NCI-H187 (cell line): ENCODE measurements around the gene RNF44.
A peak's percentile ranks its signal among the peaks of the same experiment; 100 is the strongest.
"Not testable (repeated sequence)": the region's sequence is repeated elsewhere in the genome, so short reads cannot be mapped to it uniquely, and the experiment has no call there.

Experiments used
- DNase-seq, 2 experiments: peaks; one replicate each; lab custom pipeline; 2025; lab: John Stamatoyannopoulos, UW

Gene RNF44

DNA sequence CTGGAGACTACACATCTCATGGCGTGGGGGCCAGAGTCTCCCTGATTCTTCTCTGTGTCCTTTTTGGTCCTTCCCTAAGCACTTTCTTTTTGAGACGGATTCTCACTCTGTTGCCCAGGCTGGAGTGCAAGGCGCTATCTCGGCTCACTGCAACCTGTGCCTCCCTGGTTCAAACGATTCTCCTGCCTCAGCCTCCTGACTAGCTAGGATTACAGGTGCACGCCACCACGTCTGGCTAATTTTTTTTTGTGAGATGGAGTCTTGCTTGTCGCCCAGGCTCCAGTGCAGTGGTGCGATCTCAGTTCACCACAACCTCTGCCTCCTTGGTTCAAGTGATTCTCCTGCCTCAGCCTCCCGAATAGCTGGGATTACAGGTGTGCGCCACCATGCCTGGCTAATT lies 13.7 kb upstream of the RNF44 start:
- not testable (repeated sequence) for DNase-seq

DNA sequence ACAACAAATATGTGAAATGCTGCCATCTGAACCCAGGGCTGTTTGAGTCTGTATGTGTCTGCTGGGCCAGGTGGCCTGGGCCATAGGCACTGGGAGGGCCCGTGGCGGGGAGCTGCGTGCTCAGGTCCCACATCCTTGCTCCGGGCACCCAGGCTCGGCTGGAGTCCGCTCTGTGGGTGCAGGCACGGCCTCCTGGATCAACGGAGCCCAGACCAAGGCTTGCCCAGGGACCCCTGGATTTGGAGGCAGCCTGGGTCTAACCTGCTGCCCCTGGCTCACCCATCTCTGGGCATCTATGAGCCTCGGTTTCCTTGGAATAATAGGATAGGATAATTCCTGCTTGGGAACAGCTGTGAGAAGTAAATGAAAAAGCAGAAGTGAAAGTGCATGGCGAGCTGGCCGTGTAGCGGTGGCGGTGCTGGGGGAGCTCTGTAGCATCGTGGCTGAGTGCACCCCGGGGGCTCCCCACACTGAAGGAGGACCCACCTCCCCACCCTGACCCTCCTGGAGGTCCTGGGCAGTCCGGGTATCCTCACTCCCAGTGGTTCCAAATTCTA lies 13.2 kb upstream of the RNF44 start:
- DNase-seq: no peak

DNA sequence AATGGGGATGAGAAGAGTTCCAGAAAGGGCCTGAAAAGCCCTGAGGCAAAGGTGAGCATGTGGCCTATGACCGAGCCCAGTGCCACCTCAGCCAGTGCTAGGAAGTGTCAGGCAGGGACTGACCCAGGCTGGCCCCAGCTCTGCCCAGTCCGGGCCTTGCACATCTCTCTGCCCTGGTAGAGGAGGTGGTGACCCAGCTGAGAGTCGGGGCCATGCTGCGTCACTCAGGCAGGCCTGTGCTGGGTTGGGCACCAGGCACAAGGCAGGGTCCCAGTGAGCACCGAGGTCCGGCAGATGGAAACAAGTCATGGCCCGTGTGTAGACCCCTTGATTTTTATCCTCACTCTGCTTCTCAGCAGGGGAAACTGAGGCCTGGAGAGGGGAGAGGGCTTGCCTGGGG lies 12.7 kb upstream of the RNF44 start:
- no peak for DNase-seq

GRCh38 chr5:176548967-176549444 lies 11.8 kb upstream of the RNF44 start, which contains the start of gene CDHR2:
Gene CDHR2 (plus strand): TSS chr5:176549342. CDS start chr5:176565353, 16,011 bp downstream.
- no peak for DNase-seq

DNA sequence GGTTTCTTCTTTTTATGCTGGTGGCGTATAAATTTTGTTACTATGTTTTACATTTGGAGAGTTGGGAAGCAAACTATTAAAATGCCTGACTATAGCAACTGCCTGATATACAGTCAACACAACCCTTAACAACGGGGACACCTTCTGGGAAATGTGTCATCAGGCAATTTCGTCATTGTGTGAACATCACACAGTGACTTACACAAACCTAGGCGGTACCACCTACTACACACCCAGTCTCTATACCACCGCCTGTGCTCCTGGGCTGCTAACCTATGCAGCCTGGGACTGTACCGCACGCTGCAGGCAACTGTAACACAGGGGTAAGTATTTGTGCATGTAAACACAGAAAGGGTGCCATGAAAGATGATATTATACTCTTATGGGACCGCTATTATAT lies 10.6 kb upstream of the RNF44 start:
- no peak for DNase-seq

DNA sequence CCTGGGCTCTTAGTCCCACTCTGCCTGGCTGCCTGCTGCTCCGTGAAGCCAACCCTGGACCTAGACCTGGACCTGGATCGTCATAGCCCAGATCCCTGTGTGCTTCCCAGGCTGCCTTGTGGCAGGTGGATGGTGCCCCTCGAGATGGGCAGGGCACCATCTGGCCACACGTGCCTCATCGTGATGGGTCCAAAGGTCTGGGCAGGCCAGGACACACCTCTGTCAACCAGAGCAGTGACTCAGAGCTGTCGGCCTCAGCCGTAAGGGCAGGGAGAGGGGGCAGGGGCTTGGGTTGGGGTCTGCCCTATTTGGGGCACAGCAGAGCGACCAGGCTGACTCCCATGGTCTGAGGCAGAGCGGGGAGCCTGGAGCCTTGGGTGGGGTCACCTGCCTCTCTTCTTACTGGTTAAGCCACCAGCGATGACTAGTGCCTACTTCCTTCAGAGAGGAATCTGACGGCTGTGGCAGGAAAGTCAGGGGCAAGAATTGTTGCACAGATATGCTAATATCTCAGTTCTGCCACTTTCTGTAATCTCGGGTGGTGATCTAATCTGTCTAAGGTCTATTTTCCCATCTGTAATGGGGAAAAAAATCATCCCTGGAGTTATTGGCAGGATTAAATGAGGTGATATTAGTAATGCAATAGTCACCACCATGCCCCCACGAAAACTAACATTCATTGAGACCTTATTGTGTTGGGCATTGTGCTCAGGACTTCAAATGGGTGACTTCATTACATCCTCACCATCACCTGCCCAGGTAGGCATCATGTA lies 8.7 kb upstream of the RNF44 start:
- no peak for DNase-seq

DNA sequence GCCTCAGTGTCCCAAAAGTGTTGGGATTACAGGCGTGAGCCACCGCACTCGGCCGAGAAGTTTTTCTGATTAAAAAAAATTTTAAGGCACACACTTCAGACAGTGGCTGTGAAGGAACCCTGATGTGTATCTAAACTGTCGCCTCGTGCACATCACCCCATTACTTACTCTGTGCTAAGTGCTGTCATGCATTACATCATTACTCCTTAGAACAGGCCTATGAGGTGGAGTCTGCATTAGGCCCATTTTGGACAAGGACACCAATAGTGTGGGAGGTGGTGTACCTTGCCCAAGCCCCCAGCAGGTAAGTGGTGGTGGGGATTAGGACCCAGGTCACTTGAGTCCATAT lies 8.2 kb upstream of the RNF44 start:
- DNase-seq: no peak

DNA sequence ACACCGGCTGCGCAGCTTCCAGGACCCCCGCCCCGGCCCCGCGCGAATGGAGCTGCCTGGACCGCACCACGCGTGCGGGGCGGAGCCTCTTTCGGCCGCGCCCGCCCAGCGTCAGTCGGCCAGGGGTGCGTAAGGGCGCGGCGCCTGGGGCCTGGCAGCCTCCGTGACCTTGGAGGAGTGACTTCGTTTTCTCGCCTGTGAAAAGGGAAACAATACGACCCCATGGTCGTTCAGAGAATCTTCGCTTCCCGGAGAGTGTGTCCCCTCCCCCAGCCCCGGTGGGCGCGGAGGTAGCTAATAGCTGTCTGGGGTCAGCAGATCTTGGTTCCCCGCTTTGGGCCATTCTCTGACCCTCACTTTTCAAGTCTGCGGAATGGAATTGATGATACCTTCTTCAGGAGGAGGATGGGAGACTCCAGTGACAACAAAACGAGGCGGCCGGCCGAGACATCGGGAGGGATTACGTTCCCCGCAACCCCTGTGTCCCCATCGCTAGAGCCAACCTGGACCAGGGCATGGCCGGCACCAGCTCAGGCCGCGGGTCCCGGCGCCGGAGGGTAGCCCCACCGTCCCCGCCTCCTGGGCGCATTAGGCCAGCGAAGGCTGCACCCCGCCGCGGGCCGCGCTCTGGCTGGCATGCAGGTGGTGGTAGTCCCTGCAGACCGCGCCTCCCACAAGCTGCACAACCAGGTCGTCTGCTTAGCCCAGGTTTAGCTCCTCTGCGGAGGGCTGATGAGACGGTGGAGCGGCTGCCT lies 6.4 kb upstream of the RNF44 start:
- peak; percentile 23 to 37 for DNase-seq

DNA sequence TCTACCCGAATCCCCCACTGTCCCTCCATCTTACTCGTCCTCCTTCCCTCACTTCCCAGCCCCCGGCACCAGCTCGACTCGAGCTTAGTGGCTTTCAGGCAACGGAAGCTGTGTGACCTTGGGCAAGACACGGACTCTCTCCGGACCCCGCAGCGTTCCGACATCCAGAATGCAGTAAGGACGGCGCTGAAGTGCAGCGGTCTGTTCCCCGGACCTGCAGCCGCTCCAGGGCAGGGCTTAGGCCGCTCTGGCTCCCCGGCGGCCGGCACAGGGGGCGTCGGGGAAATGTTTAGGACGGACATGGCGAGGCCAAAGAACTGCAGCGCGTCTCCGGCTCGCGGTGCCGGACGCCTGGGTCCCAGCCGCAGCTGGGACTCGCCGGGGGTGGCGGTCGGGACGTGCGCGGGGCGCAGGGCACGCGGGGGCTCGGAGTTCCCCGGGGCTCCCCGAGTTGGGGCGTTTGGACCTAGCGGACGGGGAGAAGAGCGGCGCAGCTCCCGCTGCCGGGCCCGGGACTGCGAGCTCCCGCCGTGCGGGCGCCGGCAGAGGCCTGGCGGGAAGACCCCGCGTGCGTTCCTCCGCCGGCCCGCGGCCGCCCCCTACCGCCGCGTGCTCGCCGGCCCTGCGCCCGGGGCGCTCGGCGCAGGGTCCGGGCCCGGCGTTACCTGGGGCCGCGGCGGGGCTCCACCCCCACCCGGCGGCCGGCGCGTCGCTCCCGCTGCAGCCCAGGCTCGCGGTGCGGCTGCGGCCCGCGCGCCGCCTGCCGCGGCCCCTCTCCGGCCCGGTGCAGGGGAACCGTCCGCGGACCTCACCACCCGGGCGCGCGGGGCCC lies 5.6 kb upstream of the RNF44 start:
- DNase-seq: no peak

DNA sequence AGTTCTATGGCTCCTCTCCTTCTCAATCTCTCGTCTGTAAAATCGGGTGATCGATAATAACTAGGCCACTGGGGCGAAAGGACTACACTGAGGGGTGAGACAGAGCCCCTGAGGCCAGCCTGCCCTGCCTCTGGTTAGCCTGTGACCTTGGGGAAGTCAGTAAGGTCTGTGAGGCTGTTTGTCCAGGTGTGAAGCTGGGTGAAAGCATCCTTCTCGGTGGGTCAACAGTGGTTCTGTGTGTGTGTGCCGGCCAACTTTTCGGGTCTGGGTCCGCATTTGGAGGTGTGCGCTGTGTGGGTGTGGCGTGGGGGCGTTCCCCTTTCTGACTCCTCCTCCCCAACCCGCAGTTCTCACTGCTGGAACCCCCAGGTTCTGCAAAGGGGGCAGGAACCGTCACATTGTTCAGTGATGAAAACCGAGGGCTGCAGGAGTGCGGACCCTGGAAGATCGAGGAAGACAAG lies 5.0 kb upstream of the RNF44 start:
- DNase-seq: no peak

DNA sequence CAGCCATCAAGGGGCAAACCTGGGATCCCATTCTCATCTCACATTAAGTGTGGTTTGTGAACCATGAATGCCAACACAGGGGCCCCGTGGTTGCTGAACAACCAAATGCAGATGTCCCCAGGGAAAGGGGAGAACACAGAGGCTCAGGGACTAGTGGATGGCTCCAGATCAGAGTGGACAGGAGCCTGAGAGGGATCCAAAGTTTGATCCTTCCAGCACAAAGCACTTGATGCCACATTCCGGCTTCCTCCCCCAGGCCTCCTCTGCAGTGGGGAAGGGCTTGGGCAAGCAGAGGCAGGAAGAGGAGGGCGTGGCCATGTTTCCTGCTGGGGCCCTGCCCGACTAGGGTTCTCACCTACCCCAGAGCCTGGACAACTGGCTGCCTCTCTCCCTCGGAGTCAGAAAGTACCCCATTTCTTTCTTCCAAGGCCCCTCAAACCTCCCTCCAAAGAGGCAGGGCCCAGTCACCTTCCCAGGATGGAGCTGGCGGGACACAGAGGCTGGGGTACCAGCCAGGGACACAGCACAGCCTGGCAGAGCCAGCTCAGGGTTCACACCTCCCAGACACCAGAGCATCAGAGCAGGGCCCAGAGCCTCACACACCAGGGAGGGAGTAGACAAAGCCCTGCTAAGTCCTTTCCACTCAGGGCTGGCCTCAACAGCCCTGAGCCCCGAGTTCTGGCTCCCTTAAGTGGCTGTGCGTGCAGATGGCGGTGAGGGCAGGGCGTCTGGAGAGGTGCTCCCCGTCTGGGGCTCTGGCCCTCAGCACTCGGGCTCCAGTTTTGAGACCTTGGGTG lies 4.3 kb upstream of the RNF44 start:
- peak in 1 of 2 experiments; percentile 35 for DNase-seq

- DNase-seq: no peak
Measured at GRCh38 chr5:176540956-176541337, 3.7 kb upstream of the RNF44 start.

GRCh38 chr5:176540476-176540899 lies 3.3 kb upstream of the RNF44 start:
- DNase-seq: no peak

GRCh38 chr5:176538989-176539384 lies 1.8 kb upstream of the RNF44 start:
- DNase-seq: no peak

DNA sequence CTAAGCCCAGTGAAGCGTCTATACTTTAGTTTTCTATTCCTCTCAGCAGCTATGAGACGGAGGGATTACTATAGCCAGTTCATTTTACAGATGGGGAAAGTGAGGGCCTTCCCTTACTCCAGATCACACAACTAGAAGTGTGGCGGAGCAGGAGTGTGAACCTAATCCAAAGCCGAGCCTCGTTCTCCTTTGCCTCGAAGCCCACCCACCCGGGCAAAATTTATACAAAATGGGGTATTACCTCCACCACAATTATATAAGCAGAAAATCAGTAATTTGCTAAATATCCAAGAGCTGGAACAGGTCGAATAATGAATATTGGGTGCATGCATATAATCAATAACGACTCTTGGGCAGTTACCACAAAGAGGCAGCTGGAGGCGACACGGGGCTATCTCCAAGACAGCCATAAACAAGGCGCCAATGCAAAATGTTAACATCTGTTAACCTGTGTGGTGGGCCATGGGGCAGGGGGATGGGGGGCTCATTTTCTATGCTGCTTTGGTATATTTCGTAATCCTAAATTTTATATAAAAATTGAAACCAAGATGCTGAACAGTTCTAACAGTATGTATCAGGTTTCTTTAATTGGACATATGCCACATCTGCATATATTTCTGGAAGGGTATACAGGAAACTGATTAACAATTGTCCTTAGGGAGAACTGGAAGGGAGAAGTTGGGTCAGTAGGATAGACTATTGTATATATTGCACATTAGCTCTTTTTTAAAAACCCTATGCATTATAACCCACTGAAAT lies 1.2 kb upstream of the RNF44 start:
- DNase-seq: no peak

DNA sequence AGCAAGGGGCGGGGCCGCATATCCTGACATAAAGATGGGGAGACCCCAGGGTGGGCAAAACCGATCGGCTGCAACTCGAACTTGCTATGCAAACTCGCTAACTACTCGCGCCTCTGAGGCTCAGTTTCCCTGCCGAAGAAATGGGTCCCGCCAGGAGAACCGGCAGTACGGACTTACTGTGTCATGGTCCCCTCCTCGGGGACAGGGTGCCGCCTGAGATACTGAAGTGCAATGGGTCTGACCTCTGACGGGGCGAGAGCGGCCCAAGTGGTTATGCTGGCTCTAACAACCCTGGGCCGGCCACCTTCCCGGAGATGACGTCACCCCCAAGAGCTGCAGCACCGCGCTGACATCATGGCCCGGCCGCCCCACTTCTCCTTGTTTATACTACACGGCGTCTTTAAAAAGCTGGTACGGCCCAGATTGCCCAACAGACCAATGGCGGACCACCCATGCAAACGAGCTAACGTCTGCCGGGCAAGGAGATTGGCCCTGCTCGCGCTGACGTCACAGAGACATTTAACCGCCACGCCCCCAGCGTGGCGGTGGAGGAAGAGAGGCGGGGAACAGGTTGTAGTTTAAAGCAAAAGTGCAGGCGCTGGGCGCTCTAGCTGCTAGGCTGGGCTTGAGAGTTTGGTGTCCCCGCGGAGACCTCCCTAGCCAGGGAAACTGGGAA lies 490 bp upstream of the RNF44 start:
- peak; percentile 88 to 95 for DNase-seq

- DNase-seq: peak; percentile 39 to 53
Measured at GRCh38 chr5:176536132-176536901, 885 bp downstream of the RNF44 start.

- DNase-seq: no peak
Measured at GRCh38 chr5:176535664-176536131, 1.5 kb downstream of the RNF44 start.

DNA sequence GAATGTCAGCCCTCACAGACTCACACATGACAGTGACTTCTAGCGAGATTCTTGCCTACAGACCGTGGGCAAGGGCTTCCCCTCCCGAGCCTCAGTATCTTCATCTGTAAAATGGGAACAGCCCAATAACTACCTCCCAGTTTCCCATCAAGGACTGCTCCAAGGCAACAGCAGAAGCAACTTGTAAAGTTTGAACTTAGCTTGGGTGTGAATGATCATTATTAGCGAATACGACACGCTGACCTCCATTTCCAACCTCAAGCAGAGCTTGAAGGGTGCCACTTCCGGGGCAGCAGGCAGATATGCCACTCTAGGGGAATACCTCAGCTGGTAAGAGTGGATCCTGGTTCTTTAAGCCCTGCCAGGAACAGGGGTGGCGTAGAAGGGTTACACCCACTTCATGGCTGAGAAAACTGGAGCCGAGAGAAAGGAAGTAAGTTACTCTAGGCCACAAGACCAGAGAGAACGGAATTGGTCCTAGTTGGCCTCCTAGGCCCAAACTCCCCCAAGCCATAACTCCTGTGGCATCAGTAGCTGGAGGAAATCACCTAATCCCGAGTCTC lies 2.0 kb downstream of the RNF44 start:
- no peak for DNase-seq
